ENCODE results near the gene SNX8.

Gene SNX8

GRCh38 chr7:2243458-2243857, 70.8 kb downstream of the SNX8 start:
- no peak for DNase-seq (ENCODE audit: low read depth)

- DNase-seq (ENCODE audit: low read depth), result peak; percentile 30
Observed at GRCh38 chr7:2242541-2243429, 71.5 kb downstream of the SNX8 start.

GRCh38 chr7:2241580-2242540, 72.4 kb downstream of the SNX8 start, which contains the start of the genes MRM2 and NUDT1:
Gene MRM2 (minus strand): TSS chr7:2242205. CDS start chr7:2242169, 36 bp downstream.
Gene NUDT1 (plus strand): TSS chr7:2242226. CDS start chr7:2244575, 2,349 bp downstream.
- peak; percentile 81 for DNase-seq (ENCODE audit: low read depth)

- DNase-seq (ENCODE audit: low read depth), result no peak
Observed at GRCh38 chr7:2239242-2239641, 75.0 kb downstream of the SNX8 start.

GRCh38 chr7:2237109-2237602, 77.1 kb downstream of the SNX8 start:
- DNase-seq (ENCODE audit: low read depth), result no peak

- DNase-seq (ENCODE audit: low read depth), result no peak
Observed at GRCh38 chr7:2233926-2234325, 80.3 kb downstream of the SNX8 start.

- DNase-seq (ENCODE audit: low read depth), result peak; percentile 85
Observed at GRCh38 chr7:2232766-2233520, 81.3 kb downstream of the SNX8 start, which contains the start of gene MAD1L1. Gene MAD1L1 (minus strand): TSS chr7:2232945. CDS start chr7:2230133, 2,812 bp downstream.

GRCh38 chr7:2231992-2232765, 82.1 kb downstream of the SNX8 start:
- DNase-seq (ENCODE audit: low read depth), result peak; percentile 15

- no peak for DNase-seq (ENCODE audit: low read depth)
Observed at GRCh38 chr7:2230882-2231281, 83.4 kb downstream of the SNX8 start.

- no peak for DNase-seq (ENCODE audit: low read depth)
Observed at GRCh38 chr7:2230226-2230625, 84.0 kb downstream of the SNX8 start.

- DNase-seq (ENCODE audit: low read depth), result no peak
Observed at GRCh38 chr7:2229467-2229866, 84.8 kb downstream of the SNX8 start.

GRCh38 chr7:2228921-2229320, 85.3 kb downstream of the SNX8 start:
- DNase-seq (ENCODE audit: low read depth), result no peak

- DNase-seq (ENCODE audit: low read depth), result no peak
Observed at GRCh38 chr7:2227699-2228098, 86.5 kb downstream of the SNX8 start.

GRCh38 chr7:2225830-2226229, 88.4 kb downstream of the SNX8 start:
- DNase-seq (ENCODE audit: low read depth), result no peak

GRCh38 chr7:2225336-2225735, 88.9 kb downstream of the SNX8 start:
- DNase-seq (ENCODE audit: low read depth), result no peak

GRCh38 chr7:2224934-2225333, 89.3 kb downstream of the SNX8 start:
- no peak for DNase-seq (ENCODE audit: low read depth)

- no peak for DNase-seq (ENCODE audit: low read depth)
Observed at GRCh38 chr7:2224491-2224928, 89.7 kb downstream of the SNX8 start.

GRCh38 chr7:2223321-2223720, 90.9 kb downstream of the SNX8 start:
- no peak for DNase-seq (ENCODE audit: low read depth)

- DNase-seq (ENCODE audit: low read depth), result no peak
Observed at GRCh38 chr7:2222516-2222915, 91.7 kb downstream of the SNX8 start.

- DNase-seq (ENCODE audit: low read depth), result no peak
Observed at GRCh38 chr7:2220954-2221353, 93.3 kb downstream of the SNX8 start.

GRCh38 chr7:2220506-2220905, 93.7 kb downstream of the SNX8 start:
- DNase-seq (ENCODE audit: low read depth), result no peak

Data from activated T-cell treated with anti-CD3 and anti-CD28 coated beads for 48 hours (primary cell).